HG03520 (cell line): ENCODE measurements around the gene EI24.
A peak's percentile ranks its signal among the peaks of the same experiment; 100 is the strongest.

Experiments used
- ATAC-seq: cut with Tn5 transposase; IDR thresholded peaks from one replicate; pipeline ENCODE4 v1.9.1; 2021; ENCODE audit warnings: mild to moderate bottlenecking, moderate library complexity; ENCODE audit not compliant: unreplicated experiment

The EI24 gene

DNA sequence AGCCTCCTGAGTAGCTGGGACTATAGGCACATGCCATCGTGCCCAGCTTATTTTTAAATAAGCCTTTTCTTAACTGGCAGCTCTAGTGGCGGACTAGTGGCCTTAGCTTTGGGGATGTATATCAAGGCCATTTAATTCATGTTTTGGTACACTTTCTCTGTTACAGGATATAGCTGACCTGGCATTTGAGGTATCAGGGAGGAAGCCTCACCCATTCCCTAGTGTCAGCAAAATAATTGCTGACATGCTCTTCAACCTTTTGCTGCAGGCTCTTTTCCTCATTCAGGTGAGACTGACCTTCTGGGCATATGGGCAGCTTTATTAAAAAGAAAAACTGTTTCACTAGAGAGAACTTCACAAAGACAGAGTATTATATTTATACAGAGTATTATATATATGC is 9.5 kb downstream of the EI24 start:
- ATAC-seq = no peak

DNA sequence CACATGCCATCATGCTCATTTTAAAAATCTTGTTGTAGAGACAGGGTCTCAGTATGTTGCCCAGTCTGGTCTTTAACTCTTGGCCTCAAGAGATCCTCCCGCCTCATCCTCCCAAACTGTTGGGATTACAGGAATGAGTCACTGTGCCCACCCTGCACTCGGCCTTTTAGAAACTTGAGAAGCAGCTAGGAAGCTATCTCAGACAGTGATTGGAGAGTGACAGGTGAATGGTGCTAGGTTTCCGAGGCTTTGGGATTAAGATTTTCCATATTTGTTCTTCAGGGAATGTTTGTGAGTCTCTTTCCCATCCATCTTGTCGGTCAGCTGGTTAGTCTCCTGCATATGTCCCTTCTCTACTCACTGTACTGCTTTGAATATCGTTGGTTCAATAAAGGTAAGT is 10.5 kb downstream of the EI24 start:
- ATAC-seq = no peak

DNA sequence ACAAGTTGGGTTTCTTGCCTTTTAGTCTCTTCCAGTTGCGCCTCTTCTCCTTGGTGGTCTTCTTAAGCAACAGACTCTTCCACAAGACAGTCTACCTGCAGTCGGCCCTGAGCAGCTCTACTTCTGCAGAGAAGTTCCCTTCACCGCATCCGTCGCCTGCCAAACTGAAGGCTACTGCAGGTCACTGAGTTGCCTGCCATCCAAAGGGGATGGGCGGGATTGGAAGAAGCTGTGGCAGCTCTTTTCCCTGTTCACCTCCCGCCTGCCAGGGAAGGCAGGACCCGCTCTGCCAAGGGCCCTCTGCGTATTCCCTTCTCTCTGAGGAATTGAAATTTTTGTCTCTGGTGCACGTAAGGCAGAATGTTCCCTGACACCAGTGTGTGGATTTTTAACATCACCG is 14.2 kb downstream of the EI24 start:
- ATAC-seq = no peak

DNA sequence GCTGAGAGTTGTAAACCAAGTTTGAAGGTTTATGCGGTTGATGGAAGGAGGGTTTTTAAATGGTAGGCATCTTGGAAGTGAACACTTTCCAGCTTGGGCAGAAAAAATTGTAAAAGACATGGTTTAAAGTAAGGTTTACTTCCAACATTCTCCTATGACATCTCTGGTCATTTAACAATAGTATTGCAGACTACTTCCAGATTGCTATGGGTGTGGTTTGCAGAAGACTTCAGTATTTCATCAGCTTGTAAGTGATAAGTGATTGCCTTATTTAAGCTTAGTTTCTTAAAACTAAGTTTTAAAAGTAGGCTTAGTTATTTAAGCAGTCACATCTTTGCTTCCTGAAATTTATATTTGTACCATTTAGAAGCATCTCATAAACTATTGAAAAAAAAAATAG is 16.2 kb downstream of the EI24 start:
- no peak for ATAC-seq

DNA sequence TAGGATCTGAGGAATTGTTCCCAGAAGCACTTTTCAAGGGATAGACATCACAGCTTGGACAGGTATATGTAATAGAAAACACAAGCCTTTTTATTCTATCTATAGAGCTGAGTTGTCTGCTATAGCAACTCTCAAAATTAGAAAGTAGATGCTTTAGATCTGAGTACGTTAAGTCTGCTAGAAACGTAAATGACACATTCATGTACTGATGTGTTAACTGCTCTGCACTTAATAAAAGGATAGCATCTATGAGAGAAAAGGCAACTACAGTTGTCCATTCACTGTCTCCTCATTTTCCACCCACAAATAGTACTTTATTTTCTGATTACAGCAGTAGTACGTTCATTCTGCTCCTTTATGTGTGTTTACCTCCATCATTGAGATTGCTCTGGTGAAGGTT is 17.3 kb downstream of the EI24 start:
- no peak for ATAC-seq

- no peak for ATAC-seq
Measured at GRCh38 chr11:125587480-125587879, 18.2 kb downstream of the EI24 start.

- ATAC-seq = no peak
Measured at GRCh38 chr11:125588505-125588904, 19.2 kb downstream of the EI24 start.

GRCh38 chr11:125591649-125592304 is 22.5 kb downstream of the EI24 start:
- peak; percentile 12 for ATAC-seq

- ATAC-seq = peak; percentile 97
Measured at GRCh38 chr11:125592305-125593113, 23.2 kb downstream of the EI24 start, which contains the start of gene STT3A. Gene STT3A, plus strand, starts transcription at chr11:125592852. Its CDS starts 3,064 bp downstream, at chr11:125595916.

DNA sequence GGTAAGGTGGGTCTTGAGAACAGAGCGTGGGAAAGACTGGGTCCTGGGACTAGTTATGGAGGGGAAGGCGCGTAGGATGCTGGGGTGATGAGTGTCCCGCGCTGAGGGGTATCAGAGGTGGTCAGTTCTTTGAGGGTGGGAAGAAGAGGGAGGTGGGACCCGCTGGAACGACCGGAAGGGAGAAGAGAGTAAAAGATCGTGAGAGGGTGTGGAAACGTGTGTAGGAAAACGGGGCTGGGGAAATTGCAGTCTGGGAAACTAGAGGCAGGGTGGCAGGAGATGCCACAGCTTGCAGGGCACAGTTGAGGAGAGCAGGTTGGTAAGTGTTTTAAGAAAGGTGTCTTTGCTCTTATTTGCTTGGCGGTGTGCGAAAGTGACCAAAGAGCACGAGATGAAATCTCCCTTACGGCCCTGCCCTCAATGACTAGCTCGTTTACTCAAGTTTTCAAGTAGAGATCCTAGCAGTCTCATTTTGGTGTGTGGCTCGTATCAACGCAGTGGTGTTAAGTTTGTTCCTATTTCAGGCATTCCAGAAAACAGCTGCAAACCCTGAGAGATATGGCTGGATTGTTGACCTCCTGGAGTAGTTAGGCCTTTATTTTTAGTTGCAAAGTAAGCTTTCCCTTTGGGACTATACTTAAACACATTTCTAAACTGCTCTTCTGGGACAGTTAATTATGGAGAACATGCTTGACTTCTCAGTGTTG is 24.0 kb downstream of the EI24 start:
- ATAC-seq = no peak

DNA sequence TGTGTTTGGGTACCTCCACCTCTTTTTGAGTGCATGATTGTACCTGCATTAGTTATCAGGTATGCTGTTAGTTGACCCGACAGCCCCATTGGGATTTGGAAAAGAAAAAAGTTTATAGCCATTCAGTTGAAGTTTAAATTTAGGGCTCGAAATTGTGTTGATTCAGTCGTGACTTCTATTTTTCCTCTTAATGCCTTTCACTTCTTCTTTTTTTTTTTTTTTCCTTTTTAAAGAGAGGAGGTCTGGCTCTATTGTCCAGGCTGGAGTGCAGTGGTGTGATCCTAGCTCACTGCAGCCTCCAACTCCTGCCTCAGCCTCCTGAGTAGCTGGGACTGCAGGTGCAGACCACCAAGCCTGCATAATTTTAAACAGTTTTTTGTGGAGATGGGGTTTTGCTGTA is 25.7 kb downstream of the EI24 start:
- ATAC-seq = no peak

DNA sequence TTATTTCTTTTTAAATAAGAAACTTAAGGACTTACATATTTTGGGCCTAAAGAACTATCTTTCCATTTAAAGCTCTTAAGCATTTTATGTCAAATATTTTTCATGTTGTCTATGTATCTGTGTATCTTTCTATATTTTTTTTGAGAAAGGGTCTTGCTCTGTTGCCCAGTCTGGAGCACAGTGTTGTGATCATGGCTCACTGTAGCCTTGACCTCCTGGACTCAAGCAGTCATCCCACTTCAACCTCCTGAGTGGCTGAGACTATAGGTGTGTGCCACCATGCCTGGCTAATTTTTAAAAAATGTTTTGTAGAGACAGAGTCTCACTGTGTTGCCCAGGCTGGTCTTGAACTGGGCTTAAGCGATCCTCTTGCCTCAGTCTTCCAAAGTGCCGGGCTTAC is 31.4 kb downstream of the EI24 start:
- no peak for ATAC-seq

- no peak for ATAC-seq
Measured at GRCh38 chr11:125603207-125603606, 33.9 kb downstream of the EI24 start.

- no peak for ATAC-seq
Measured at GRCh38 chr11:125605417-125605816, 36.1 kb downstream of the EI24 start.

DNA sequence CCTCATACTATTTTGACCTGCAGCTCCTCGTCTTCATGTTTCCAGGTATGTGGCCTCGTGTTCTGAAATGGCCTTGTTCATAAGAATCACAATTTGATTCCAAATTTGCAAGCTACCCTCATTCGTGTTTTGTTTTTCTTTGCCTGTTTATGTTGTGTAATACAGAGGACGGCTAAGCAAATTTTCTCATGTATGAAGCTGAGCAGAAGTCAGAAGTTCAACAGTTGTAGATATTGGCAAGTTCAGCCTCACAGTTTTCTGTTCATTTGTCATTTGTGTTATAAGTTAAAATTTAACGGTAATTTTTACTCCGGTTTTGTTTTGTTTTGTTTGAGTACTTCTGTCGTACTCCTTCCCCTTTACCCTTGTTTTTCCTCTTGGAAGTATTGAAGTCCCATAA is 40.3 kb downstream of the EI24 start:
- ATAC-seq = no peak

DNA sequence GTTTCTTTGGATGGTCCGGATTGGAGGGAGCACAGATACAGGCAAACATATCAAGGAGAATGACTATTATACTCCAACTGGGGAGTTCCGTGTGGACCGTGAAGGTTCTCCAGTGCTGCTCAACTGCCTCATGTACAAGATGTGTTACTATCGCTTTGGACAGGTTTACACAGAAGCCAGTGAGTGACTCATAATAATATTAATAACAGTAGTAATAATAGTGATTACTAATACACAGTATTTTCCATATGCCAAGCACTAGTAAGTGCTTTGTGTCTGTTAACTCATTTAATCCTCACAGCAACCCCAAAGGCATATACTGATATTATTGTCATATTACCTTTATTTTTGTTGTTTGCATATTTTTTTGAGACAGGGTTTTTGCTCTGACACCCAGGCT is 49.1 kb downstream of the EI24 start:
- no peak for ATAC-seq

- ATAC-seq = no peak
Measured at GRCh38 chr11:125621995-125622394, 52.7 kb downstream of the EI24 start.

DNA sequence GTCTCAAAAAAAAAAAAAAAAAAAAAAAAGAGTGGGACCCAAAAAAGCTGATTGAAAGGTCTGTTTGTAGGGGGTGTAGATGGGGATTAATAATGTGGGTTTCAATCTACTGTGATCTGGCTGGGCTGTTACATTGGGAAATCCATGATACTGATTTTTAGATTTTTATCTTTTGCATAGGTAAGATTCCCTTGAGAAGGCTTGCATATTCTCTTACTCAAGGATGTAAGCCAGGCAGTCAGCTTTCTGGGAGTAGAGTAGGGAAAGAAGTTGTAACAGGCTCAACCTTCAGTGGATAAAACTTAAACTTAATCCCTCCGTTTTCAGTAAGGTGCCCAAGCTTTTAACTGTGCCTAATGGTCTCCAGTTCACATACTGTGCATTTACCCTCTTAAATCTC is 53.8 kb downstream of the EI24 start:
- ATAC-seq = no peak

DNA sequence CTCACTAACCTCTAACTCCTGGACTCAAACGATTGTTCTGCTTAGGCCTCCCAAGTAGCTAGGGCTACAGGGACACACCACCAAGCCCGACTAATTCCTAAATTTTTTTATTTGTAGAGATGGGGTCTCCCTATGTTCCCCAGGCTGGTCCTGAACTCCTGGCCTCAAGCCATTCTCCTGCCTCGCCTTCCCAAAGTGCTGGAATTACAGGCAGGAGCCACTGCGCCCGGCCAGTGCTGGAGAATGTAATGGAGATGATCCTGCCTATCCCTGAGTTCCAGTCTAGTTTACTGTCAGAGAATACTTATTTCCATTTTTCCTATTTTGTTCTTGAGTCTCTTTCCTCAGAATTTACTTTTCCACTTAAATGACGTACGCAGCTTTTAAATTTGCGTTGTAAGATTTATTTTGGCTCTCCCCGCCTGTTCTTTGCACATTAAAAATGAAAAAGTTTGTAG is 55.5 kb downstream of the EI24 start, which contains the start of gene CHEK1:
CHEK1 (plus strand) TSS at position 408 of the 458 bp plus-strand sequence. CDS start 1,606 bp downstream, outside the sequence.
- ATAC-seq = no peak

GRCh38 chr11:125625225-125625629 is 56.0 kb downstream of the EI24 start:
- no peak for ATAC-seq

- peak; percentile 86 for ATAC-seq
Measured at GRCh38 chr11:125625630-125626287, 56.5 kb downstream of the EI24 start.
